Sigmoid colon (tissue), 4 donors: ENCODE measurements around the gene CHAT.

Experiments
- POLR2A ChIP-seq, 2 donors: fragments of 450-650 bp; IDR thresholded peaks; one replicate each; pipeline ENCODE4 v1.6.1; 2016; ENCODE audit warnings: antibody characterized with exemption in 2 of 2, mild to moderate bottlenecking in 2 of 2, moderate library complexity in 2 of 2
- POLR2AphosphoS5 ChIP-seq, 4 donors: sonication (generic); formaldehyde crosslinking; IDR thresholded peaks; one replicate each; pipeline ENCODE4 v1.6.1; 2017; ENCODE audit warnings: antibody characterized with exemption in 4 of 4
- TF ChIP-seq, protein P1 (sequence below), 4 experiments: fragments of 450-650 bp in 3 of 4; fragments of 200-600 bp in 1 of 4; IDR thresholded peaks; one replicate each; pipeline ENCODE4 v1.5.1; 2016 to 2019; ENCODE audit warnings: antibody characterized with exemption in 4 of 4, mild to moderate bottlenecking in 3 of 4, moderate library complexity in 2 of 4

DNA sequence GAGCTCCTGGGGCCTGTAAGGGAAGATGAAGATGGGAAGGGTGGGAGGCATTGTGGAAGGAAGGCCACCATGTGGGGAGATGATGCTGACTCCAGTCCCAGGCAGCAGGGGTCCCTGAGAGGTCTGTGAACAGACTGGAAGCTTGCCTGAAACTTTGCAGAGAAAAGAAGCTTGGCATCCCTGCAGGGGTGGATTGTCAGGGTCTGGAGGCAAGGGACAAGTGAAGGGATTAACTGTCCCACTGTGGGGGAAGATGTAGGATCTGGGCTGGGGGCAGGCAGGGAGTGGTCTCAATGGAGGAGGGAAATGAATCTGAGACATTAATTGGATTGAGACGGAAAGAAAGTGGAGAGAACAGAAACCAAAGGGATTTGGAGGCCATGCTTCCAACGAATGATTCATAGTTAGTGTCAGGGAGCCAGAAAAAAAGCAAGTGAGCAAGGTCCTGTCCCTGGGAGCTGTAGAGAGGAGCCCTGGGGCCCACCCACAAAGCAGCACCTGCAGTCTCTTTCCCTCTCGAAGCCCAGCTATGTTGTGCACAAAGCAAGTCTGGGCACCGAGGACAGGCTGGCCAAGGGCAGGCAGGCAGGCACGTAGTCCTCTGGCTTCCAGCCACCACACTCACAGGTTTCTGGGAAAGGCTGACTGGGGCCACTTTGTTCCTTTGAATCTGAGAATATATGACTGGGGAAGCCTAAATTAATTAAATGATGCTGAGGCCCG is 8.5 kb upstream of the CHAT start:
- TF ChIP-seq, protein P1, sequence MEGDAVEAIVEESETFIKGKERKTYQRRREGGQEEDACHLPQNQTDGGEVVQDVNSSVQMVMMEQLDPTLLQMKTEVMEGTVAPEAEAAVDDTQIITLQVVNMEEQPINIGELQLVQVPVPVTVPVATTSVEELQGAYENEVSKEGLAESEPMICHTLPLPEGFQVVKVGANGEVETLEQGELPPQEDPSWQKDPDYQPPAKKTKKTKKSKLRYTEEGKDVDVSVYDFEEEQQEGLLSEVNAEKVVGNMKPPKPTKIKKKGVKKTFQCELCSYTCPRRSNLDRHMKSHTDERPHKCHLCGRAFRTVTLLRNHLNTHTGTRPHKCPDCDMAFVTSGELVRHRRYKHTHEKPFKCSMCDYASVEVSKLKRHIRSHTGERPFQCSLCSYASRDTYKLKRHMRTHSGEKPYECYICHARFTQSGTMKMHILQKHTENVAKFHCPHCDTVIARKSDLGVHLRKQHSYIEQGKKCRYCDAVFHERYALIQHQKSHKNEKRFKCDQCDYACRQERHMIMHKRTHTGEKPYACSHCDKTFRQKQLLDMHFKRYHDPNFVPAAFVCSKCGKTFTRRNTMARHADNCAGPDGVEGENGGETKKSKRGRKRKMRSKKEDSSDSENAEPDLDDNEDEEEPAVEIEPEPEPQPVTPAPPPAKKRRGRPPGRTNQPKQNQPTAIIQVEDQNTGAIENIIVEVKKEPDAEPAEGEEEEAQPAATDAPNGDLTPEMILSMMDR (IDR thresholded peaks at IDR 0.05), result no peak
- TF ChIP-seq POLR2A (IDR thresholded peaks at IDR 0.05) (no peak), POLR2AphosphoS5 (IDR thresholded peaks at IDR 0.05) (no peak)
